ENCODE measurements around the gene CEP72. TPM values are rescaled to one million over a fixed set of nuclear protein-coding genes. Genes with fewer than 3 reads are reported as not detected.

The CEP72 gene
- total and polyA plus RNA-seq, 10 of the 15 experiments (the other 5 are each of a cell fraction or from before 2014, with no cell fraction given): 0.35 to 13.5 (median 8.3) TPM

GRCh38 chr5:658103-658502 is 46.0 kb downstream of the CEP72 start:
- no peaks in the 10 kb centered on the region for H3K79me2 ChIP-seq (ENCODE audit: control insufficient read depth, insufficient read depth, low read length)
- intact Hi-C loops (cut with micrococcal nuclease; ENCODE audit: unreplicated experiment) (loop anchor here (10.0 kb wide), 1 partner anchor 343 kb away; no protein-coding TSS in a partner anchor), in situ Hi-C loops (cut with MboI) (no loop called here)
- H4K20me1 ChIP-seq (ENCODE audit: control insufficient read depth, insufficient read depth): no peaks in the 10 kb centered on the region
- ChIA-PET RAD21 (ENCODE audit: unreplicated experiment) (interaction anchor here (1.5 kb wide), 1 partner anchor 341 kb away, joined by 4 read pairs; no protein-coding TSS in a partner anchor), CTCF (no interaction called here), POLR2A (no interaction called here), SMC1A (ENCODE audit: uncharacterized antibody, unreplicated experiment) (no interaction called here)
- no peak for TF ChIP-seq ZBTB33 (IDR thresholded peaks at IDR 0.05)
- TF ChIP-seq FOXM1 (IDR thresholded peaks at IDR 0.05; ENCODE audit: low read depth, low read length): no peak
- no peak for TF ChIP-seq BCLAF1 (IDR thresholded peaks at IDR 0.05)
- TF ChIP-seq TAF1 (IDR thresholded peaks at IDR 0.05; ENCODE audit: borderline replicate concordance, low read depth, low read length): no peak
- no peak for TF ChIP-seq ZZZ3 (IDR thresholded peaks at IDR 0.05; ENCODE audit: control insufficient read depth, insufficient read length, low read depth)
- no peak for TF ChIP-seq RBBP5 (conservative IDR thresholded peaks at IDR 0.05)
- TF ChIP-seq MEF2A (IDR thresholded peaks at IDR 0.05; ENCODE audit: insufficient read depth, low read depth, low read length): no peak
- TF ChIP-seq BHLHE40 (IDR thresholded peaks at IDR 0.05; ENCODE audit: borderline replicate concordance in 1 of 2, low read depth in 2 of 2, low read length in 1 of 2): no peak
- no peak for TF ChIP-seq TCF7 (IDR thresholded peaks at IDR 0.05; ENCODE audit: borderline replicate concordance)
- no peak for TF ChIP-seq KAT2A (conservative IDR thresholded peaks at IDR 0.05; ENCODE audit: control insufficient read depth, low read depth, low read length)
- no peak for TF ChIP-seq IRF4 (IDR thresholded peaks at IDR 0.05; ENCODE audit: low read depth, low read length)
- TF ChIP-seq POLR2AphosphoS5 (IDR thresholded peaks at IDR 0.05; ENCODE audit: low read length): no peak
- no peak for TF ChIP-seq ZSCAN29 (IDR thresholded peaks at IDR 0.05)
- TF ChIP-seq, protein P1, sequence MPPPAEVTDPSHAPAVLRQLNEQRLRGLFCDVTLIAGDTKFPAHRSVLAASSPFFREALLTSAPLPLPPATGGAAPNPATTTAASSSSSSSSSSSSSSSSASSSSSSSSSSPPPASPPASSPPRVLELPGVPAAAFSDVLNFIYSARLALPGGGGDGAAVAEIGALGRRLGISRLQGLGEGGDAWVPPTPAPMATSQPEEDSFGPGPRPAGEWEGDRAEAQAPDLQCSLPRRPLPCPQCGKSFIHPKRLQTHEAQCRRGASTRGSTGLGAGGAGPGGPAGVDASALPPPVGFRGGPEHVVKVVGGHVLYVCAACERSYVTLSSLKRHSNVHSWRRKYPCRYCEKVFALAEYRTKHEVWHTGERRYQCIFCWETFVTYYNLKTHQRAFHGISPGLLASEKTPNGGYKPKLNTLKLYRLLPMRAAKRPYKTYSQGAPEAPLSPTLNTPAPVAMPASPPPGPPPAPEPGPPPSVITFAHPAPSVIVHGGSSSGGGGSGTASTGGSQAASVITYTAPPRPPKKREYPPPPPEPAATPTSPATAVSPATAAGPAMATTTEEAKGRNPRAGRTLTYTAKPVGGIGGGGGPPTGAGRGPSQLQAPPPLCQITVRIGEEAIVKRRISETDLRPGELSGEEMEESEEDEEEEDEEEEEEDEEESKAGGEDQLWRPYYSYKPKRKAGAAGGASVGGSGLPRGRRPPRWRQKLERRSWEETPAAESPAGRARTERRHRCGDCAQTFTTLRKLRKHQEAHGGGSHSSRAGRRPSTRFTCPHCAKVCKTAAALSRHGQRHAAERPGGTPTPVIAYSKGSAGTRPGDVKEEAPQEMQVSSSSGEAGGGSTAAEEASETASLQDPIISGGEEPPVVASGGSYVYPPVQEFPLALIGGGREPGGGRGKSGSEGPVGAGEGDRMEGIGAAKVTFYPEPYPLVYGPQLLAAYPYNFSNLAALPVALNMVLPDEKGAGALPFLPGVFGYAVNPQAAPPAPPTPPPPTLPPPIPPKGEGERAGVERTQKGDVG (CRISPR knock-in tag; IDR thresholded peaks at IDR 0.05): no peak
- TF ChIP-seq EP300 (IDR thresholded peaks at IDR 0.05; ENCODE audit: borderline replicate concordance in 1 of 2, control insufficient read depth in 1 of 2, low read depth in 2 of 2, low read length in 2 of 2): no peak
- BruUV-seq (replicated peaks): no TSS peak
- no peaks in the 10 kb centered on the region; the same call in 2 of the 3 replicates for H3K9me3 ChIP-seq (replicated peaks; ENCODE audit: control insufficient read depth, insufficient read depth, low read length)
- H3K36me3 ChIP-seq (ENCODE audit: control insufficient read depth in 2 of 2, insufficient read depth in 2 of 2, low read length in 1 of 2): peaks cover 15 to 18% of the 10 kb centered on the region in 2 experiments
- no peak overlapping the region for H3K4me2 ChIP-seq (ENCODE audit: control insufficient read depth, insufficient read depth)
- H3K9ac ChIP-seq (ENCODE audit: control insufficient read depth, insufficient read depth, low read length): no peak overlapping the region
- WGBS (ENCODE audit: insufficient coverage, insufficient replicate concordance, low lambda C conversion rate, missing lambda C conversion rate): 98% methylated on average over 4 of the region's 5 CpGs
- no peak for FAIRE-seq
- no peak overlapping the region for H3K27ac ChIP-seq (ENCODE audit: control insufficient read depth, insufficient read depth)
- no peak overlapping the region for H2AFZ ChIP-seq (ENCODE audit: control insufficient read depth, low read depth, low read length)
- H3K4me3 ChIP-seq: no peak overlapping the region
- no peaks in the 10 kb centered on the region for H3K27me3 ChIP-seq (replicated peaks in 1 of 2; ENCODE audit: control insufficient read depth in 2 of 2, insufficient read depth in 2 of 2, low read length in 1 of 2)
- DNase-seq (ENCODE audit: low read depth, low spot score): no peak
- ATAC-seq: no peak
- H3K4me1 ChIP-seq (ENCODE audit: control insufficient read depth, insufficient read depth, low read length): no peaks in the 10 kb centered on the region

Data from GM12878 (cell line).